HG02763 (cell line): ENCODE data around the gene STAT5A.

Experiments
- ATAC-seq: cut with Tn5 transposase; IDR thresholded peaks from one replicate; pipeline ENCODE4 v1.9.1; 2021; ENCODE audit warnings: mild to moderate bottlenecking, moderate library complexity; ENCODE audit not compliant: unreplicated experiment

Gene STAT5A

GRCh38 chr17:42322382-42323267 is 34.3 kb downstream of the STAT5A start:
- ATAC-seq, result peak; percentile 63

GRCh38 chr17:42323268-42323773 is 35.0 kb downstream of the STAT5A start:
- ATAC-seq, result no peak

- ATAC-seq, result no peak
Measured at GRCh38 chr17:42325026-42325425, 36.7 kb downstream of the STAT5A start.

- ATAC-seq, result no peak
Measured at GRCh38 chr17:42329025-42329976, 41.0 kb downstream of the STAT5A start.

- ATAC-seq, result no peak
Measured at GRCh38 chr17:42333053-42333452, 44.8 kb downstream of the STAT5A start.

GRCh38 chr17:42334677-42335076 is 46.4 kb downstream of the STAT5A start:
- ATAC-seq, result no peak

- peak; percentile 54 for ATAC-seq
Measured at GRCh38 chr17:42337442-42337841, 49.1 kb downstream of the STAT5A start.

- ATAC-seq, result no peak
Measured at GRCh38 chr17:42338427-42338985, 50.2 kb downstream of the STAT5A start.

GRCh38 chr17:42339221-42339620 is 50.9 kb downstream of the STAT5A start:
- ATAC-seq, result no peak

- ATAC-seq, result no peak
Measured at GRCh38 chr17:42340691-42341127, 52.4 kb downstream of the STAT5A start.

- no peak for ATAC-seq
Measured at GRCh38 chr17:42341568-42341967, 53.3 kb downstream of the STAT5A start.

GRCh38 chr17:42342242-42343008 is 54.1 kb downstream of the STAT5A start:
- ATAC-seq, result no peak

- no peak for ATAC-seq
Measured at GRCh38 chr17:42345396-42346073, 57.2 kb downstream of the STAT5A start.

- no peak for ATAC-seq
Measured at GRCh38 chr17:42346481-42346880, 58.2 kb downstream of the STAT5A start.

GRCh38 chr17:42347198-42347597 is 58.9 kb downstream of the STAT5A start:
- no peak for ATAC-seq

- ATAC-seq, result no peak
Measured at GRCh38 chr17:42347606-42348005, 59.3 kb downstream of the STAT5A start.

GRCh38 chr17:42348104-42348503 is 59.8 kb downstream of the STAT5A start:
- no peak for ATAC-seq

- ATAC-seq, result no peak
Measured at GRCh38 chr17:42354956-42355843, 66.9 kb downstream of the STAT5A start.

GRCh38 chr17:42358434-42358833 is 70.1 kb downstream of the STAT5A start:
- no peak for ATAC-seq
